Measurements from ENCODE around the gene ZNF3. TPM values are rescaled to one million over a fixed set of nuclear protein-coding genes. Genes with fewer than 3 reads are reported as not detected.

Gene ZNF3
- total and polyA plus RNA-seq, 9 of the 15 experiments (the other 6 are each of a cell fraction or from before 2014, with no cell fraction given): 30.0 to 64.9 (median 51.5) TPM

- TF ChIP-seq ZNF830 (CRISPR knock-in tag; IDR thresholded peaks at IDR 0.05) (0 out of 2 replicates have a peak, but pooled peaks have one; percentile 72), BHLHE40 (IDR thresholded peaks at IDR 0.05; ENCODE audit: low read length) (peak; percentile 81), NR2C2 (CRISPR knock-in tag; IDR thresholded peaks at IDR 0.05) (no peak), NR2C2 (tag; IDR thresholded peaks at IDR 0.05) (no peak), MYC (IDR thresholded peaks at IDR 0.05; ENCODE audit: low read depth, low read length) (no peak), MYC (CRISPR knock-in tag; IDR thresholded peaks at IDR 0.05; ENCODE audit: borderline replicate concordance, low read depth) (no peak)
Measured at GRCh38 chr7:100122067-100122466, 40.5 kb upstream of the ZNF3 start (continued).

GRCh38 chr7:100120733-100121036, 39.2 kb upstream of the ZNF3 start:
- Histone ChIP-seq H3K9ac (ENCODE audit: insufficient read depth in 1 of 2, low read depth in 2 of 2, low read length in 2 of 2) (peak overlapping the region; percentile 86 to 88; a peak in 3 of 4 replicates), H3K27ac (ENCODE audit: extremely low read depth, low read depth, low read length) (peak overlapping the region; percentile 88), H3K27me3 (ENCODE audit: control insufficient read depth in 2 of 2, insufficient read depth in 2 of 2, low read length in 2 of 2) (no peaks in the 10 kb centered on the region), H3K4me3 (peak overlapping the region; percentile 72), H3K79me2 (ENCODE audit: control insufficient read depth, insufficient read depth, low read length) (peaks cover 27% of the 10 kb centered on the region), H3K36me3 (ENCODE audit: control insufficient read depth, insufficient read depth, low read length) (no peaks in the 10 kb centered on the region; the same call in 2 of the 3 replicates), H3K4me2 (ENCODE audit: insufficient read depth, low read length) (peak overlapping the region; percentile 99), H3K9me3 (replicated peaks; ENCODE audit: control insufficient read depth, insufficient read depth, low read depth, low read length) (no peaks in the 10 kb centered on the region), H2AFZ (ENCODE audit: low read depth, low read length) (peak overlapping the region; percentile 95), H4K20me1 (replicated peaks; ENCODE audit: control insufficient read depth, insufficient read depth, low read length) (0 out of 2 replicates have a peak, but pooled peaks cover 4% of the 10 kb centered on the region), H3K4me1 (replicated peaks in 1 of 2; ENCODE audit: control insufficient read depth in 2 of 2, insufficient read depth in 2 of 2, low read length in 2 of 2) (peaks cover 35 to 52% of the 10 kb centered on the region in 2 experiments), H3K9me1 (ENCODE audit: control insufficient read depth, insufficient read depth, low read length) (no peaks in the 10 kb centered on the region)
- intact Hi-C loops (cut with micrococcal nuclease): no loop called here
- WGBS (ENCODE audit: insufficient coverage, low coverage, missing lambda C conversion rate): 8% methylated on average over 1 of the region's 1 CpG
- DNase-seq (ENCODE audit: extremely low read depth in 1 of 4, low spot score in 3 of 4): peak in 2 of 4 experiments; percentile 5 to 50
- no peak for ATAC-seq
- FAIRE-seq: no peak
- in situ Hi-C loops (cut with MboI): no loop called here
- BruUV-seq (replicated peaks): no TSS peak
- ChIA-PET CTCF (ENCODE audit: low intra/inter-chr PET ratio) (no interaction called here), POLR2A (interaction anchor here (1.0 to 1.7 kb wide), 4 partner anchors 11 to 99 kb away, joined by 3 to 15 read pairs (median 3); partner anchors contain the start of genes AP4M1 and MCM7)
- TF ChIP-seq ZNF253 (CRISPR knock-in tag; conservative IDR thresholded peaks at IDR 0.05) (no peak), BMI1 (IDR thresholded peaks at IDR 0.05; ENCODE audit: low read length) (no peak), EP400 (IDR thresholded peaks at IDR 0.05) (no peak), MEIS2 (IDR thresholded peaks at IDR 0.05; ENCODE audit: partially characterized antibody) (peak; percentile 36), RBM34 (IDR thresholded peaks at IDR 0.05; ENCODE audit: borderline replicate concordance, insufficient read depth, low read length) (no peak), ESRRB (CRISPR knock-in tag; IDR thresholded peaks at IDR 0.05; ENCODE audit: borderline replicate concordance) (no peak), HDGF (IDR thresholded peaks at IDR 0.05) (no peak; the same call in 1 of the 2 replicates), SMAD2 (IDR thresholded peaks at IDR 0.05; ENCODE audit: low read depth, low read length) (no peak), TEAD2 (tag; IDR thresholded peaks at IDR 0.05) (no peak), ASH1L (IDR thresholded peaks at IDR 0.05; ENCODE audit: borderline replicate concordance, low read depth, partially characterized antibody) (no peak), MYBL2 (IDR thresholded peaks at IDR 0.05; ENCODE audit: low read depth) (no peak), MYBL2 (CRISPR knock-in tag; IDR thresholded peaks at IDR 0.05; ENCODE audit: borderline replicate concordance) (no peak), C11orf30 (IDR thresholded peaks at IDR 0.05; ENCODE audit: low read depth) (no peak), TCF3 (CRISPR knock-in tag; IDR thresholded peaks at IDR 0.05) (peak; percentile 39), ZNF431 (CRISPR knock-in tag; IDR thresholded peaks at IDR 0.05) (no peak), ZKSCAN8 (CRISPR knock-in tag; IDR thresholded peaks at IDR 0.05) (peak; percentile 94), ATF2 (CRISPR knock-in tag; IDR thresholded peaks at IDR 0.05) (no peak), HNRNPK (IDR thresholded peaks at IDR 0.05; ENCODE audit: low read depth, low read length, poor library complexity, severe bottlenecking) (no peak), ZNF764 (CRISPR knock-in tag; IDR thresholded peaks at IDR 0.05; ENCODE audit: low read depth) (no peak)
